T-helper 17 cell (primary cell): ENCODE measurements around the gene IGFALS. TPM values are rescaled to one million over a fixed set of nuclear protein-coding genes. Genes with fewer than 3 reads are reported as not detected.

Experiments
- ATAC-seq: fragments of 150-1000 bp; cut with Tn5 transposase; 2 replicates; pipeline ENCODE4 v1.10.0; 2021; ENCODE audit warnings: mild to moderate bottlenecking, moderate library complexity
- DNase-seq, 3 donors: peaks; one replicate each; pipeline versions ENCODE4 v3.0.0 to v3.0.0-alpha.2; 2020 to 2021
- H3K9me3 ChIP-seq: one replicate; pipeline ENCODE4 v1.7.0; 2013; ENCODE audit warnings: low read length, mild to moderate bottlenecking; ENCODE audit not compliant: control insufficient read depth, poor library complexity, severe bottlenecking
- H3K27ac Mint-ChIP-seq: one replicate; pipeline ENCODE4 v1.8.0; 2022; ENCODE audit warnings: mild to moderate bottlenecking, moderate library complexity, mixed read lengths
- H3K27me3 Mint-ChIP-seq: one replicate; pipeline ENCODE4 v1.8.0; 2022; ENCODE audit warnings: mixed read lengths
- H3K36me3 Mint-ChIP-seq: one replicate; pipeline ENCODE4 v1.8.0; 2022; ENCODE audit warnings: low read depth, mixed read lengths
- H3K4me1 Mint-ChIP-seq: one replicate; pipeline ENCODE4 v1.8.0; 2022; ENCODE audit warnings: mild to moderate bottlenecking, mixed read lengths
- H3K4me3 Mint-ChIP-seq: one replicate; pipeline ENCODE4 v1.8.0; 2022; ENCODE audit warnings: mild to moderate bottlenecking, moderate library complexity, mixed read lengths
- total RNA-seq, 4 donors: library from RNA in 2 of 4; stranded (reverse) in 2 of 4; gene quantifications; one replicate each; pipeline ENCODE4 v1.2.3 and lab custom pipeline; 2022 to 2026

Gene IGFALS
- total RNA-seq, 2 donors from 2014 or later: 0.25 to 0.55 TPM

- DNase-seq (no peak), ATAC-seq (no peak)
- H3K27me3 Mint-ChIP-seq: no peaks in the 10 kb centered on the region
- H3K4me1 Mint-ChIP-seq: peaks cover 15% of the 10 kb centered on the region
- no peak overlapping the region for H3K4me3 Mint-ChIP-seq
- H3K36me3 Mint-ChIP-seq: no peaks in the 10 kb centered on the region
- H3K9me3 ChIP-seq: no peaks in the 10 kb centered on the region
- H3K27ac Mint-ChIP-seq: no peak overlapping the region
Measured at GRCh38 chr16:1822801-1823200, 29.3 kb upstream of the IGFALS start.

GRCh38 chr16:1821861-1822611, 28.5 kb upstream of the IGFALS start:
- no peaks in the 10 kb centered on the region for H3K9me3 ChIP-seq
- no peaks in the 10 kb centered on the region for H3K36me3 Mint-ChIP-seq
- peaks cover 10% of the 10 kb centered on the region for H3K4me1 Mint-ChIP-seq
- no peaks in the 10 kb centered on the region for H3K27me3 Mint-ChIP-seq
- no peak for ATAC-seq
- DNase-seq: no peak
- no peak overlapping the region for H3K27ac Mint-ChIP-seq
- no peak overlapping the region for H3K4me3 Mint-ChIP-seq

- DNase-seq: no peak
- no peak for ATAC-seq
- H3K36me3 Mint-ChIP-seq: no peaks in the 10 kb centered on the region
- H3K27ac Mint-ChIP-seq: no peak overlapping the region
- no peak overlapping the region for H3K4me3 Mint-ChIP-seq
- no peaks in the 10 kb centered on the region for H3K9me3 ChIP-seq
- no peaks in the 10 kb centered on the region for H3K27me3 Mint-ChIP-seq
- peaks cover 10% of the 10 kb centered on the region for H3K4me1 Mint-ChIP-seq
Measured at GRCh38 chr16:1820946-1821290, 27.4 kb upstream of the IGFALS start.

- Mint-ChIP-seq H3K4me3 (no peak overlapping the region), H3K36me3 (no peaks in the 10 kb centered on the region), H3K27ac (no peak overlapping the region), H3K27me3 (no peaks in the 10 kb centered on the region), H3K4me1 (peaks cover 7% of the 10 kb centered on the region)
- no peaks in the 10 kb centered on the region for H3K9me3 ChIP-seq
- no peak for ATAC-seq
- DNase-seq: no peak
Measured at GRCh38 chr16:1820096-1820945, 26.8 kb upstream of the IGFALS start.

GRCh38 chr16:1819611-1820010, 26.1 kb upstream of the IGFALS start:
- Mint-ChIP-seq H3K36me3 (no peaks in the 10 kb centered on the region), H3K27me3 (no peaks in the 10 kb centered on the region), H3K27ac (peak overlapping the region; percentile 29), H3K4me1 (peaks cover 11% of the 10 kb centered on the region), H3K4me3 (no peak overlapping the region)
- no peaks in the 10 kb centered on the region for H3K9me3 ChIP-seq
- DNase-seq (no peak), ATAC-seq (no peak)

GRCh38 chr16:1818873-1819525, 25.5 kb upstream of the IGFALS start:
- no peak overlapping the region for H3K4me3 Mint-ChIP-seq
- H3K27me3 Mint-ChIP-seq: no peaks in the 10 kb centered on the region
- DNase-seq: no peak
- no peaks in the 10 kb centered on the region for H3K9me3 ChIP-seq
- no peaks in the 10 kb centered on the region for H3K36me3 Mint-ChIP-seq
- no peak overlapping the region for H3K27ac Mint-ChIP-seq
- ATAC-seq: no peak
- peaks cover 9% of the 10 kb centered on the region for H3K4me1 Mint-ChIP-seq

- H3K27ac Mint-ChIP-seq: no peak overlapping the region
- no peaks in the 10 kb centered on the region for H3K27me3 Mint-ChIP-seq
- H3K4me1 Mint-ChIP-seq: peaks cover 9% of the 10 kb centered on the region
- ATAC-seq: no peak
- H3K4me3 Mint-ChIP-seq: no peak overlapping the region
- peaks cover under 1% of the 10 kb centered on the region for H3K36me3 Mint-ChIP-seq
- no peaks in the 10 kb centered on the region for H3K9me3 ChIP-seq
- no peak for DNase-seq
Measured at GRCh38 chr16:1818204-1818872, 24.8 kb upstream of the IGFALS start.

- ATAC-seq (no peak), DNase-seq (no peak)
- no peaks in the 10 kb centered on the region for H3K9me3 ChIP-seq
- Mint-ChIP-seq H3K4me3 (no peak overlapping the region), H3K36me3 (peaks cover 4% of the 10 kb centered on the region), H3K4me1 (peaks cover 13% of the 10 kb centered on the region), H3K27me3 (no peaks in the 10 kb centered on the region), H3K27ac (no peak overlapping the region)
Measured at GRCh38 chr16:1817716-1818115, 24.2 kb upstream of the IGFALS start.

- no peak overlapping the region for H3K27ac Mint-ChIP-seq
- DNase-seq (no peak), ATAC-seq (no peak)
- peaks cover 13% of the 10 kb centered on the region for H3K4me1 Mint-ChIP-seq
- no peak overlapping the region for H3K4me3 Mint-ChIP-seq
- no peaks in the 10 kb centered on the region for H3K27me3 Mint-ChIP-seq
- no peaks in the 10 kb centered on the region for H3K9me3 ChIP-seq
- H3K36me3 Mint-ChIP-seq: peaks cover 4% of the 10 kb centered on the region
Measured at GRCh38 chr16:1817276-1817589, 23.7 kb upstream of the IGFALS start.

GRCh38 chr16:1816396-1817275, 23.1 kb upstream of the IGFALS start:
- DNase-seq: no peak
- Mint-ChIP-seq H3K4me1 (peaks cover 13% of the 10 kb centered on the region), H3K27me3 (no peaks in the 10 kb centered on the region), H3K36me3 (peaks cover 4% of the 10 kb centered on the region), H3K27ac (no peak overlapping the region), H3K4me3 (no peak overlapping the region)
- ATAC-seq: no peak
- no peaks in the 10 kb centered on the region for H3K9me3 ChIP-seq

GRCh38 chr16:1815461-1815860, 22.0 kb upstream of the IGFALS start:
- no peaks in the 10 kb centered on the region for H3K27me3 Mint-ChIP-seq

GRCh38 chr16:1812732-1813163, 19.2 kb upstream of the IGFALS start:
- no peaks in the 10 kb centered on the region for H3K27me3 Mint-ChIP-seq
- no peak overlapping the region for H3K4me3 Mint-ChIP-seq
- H3K27ac Mint-ChIP-seq: peak overlapping the region; percentile 65
- ATAC-seq (peak; percentile 82), DNase-seq (no peak)
- peaks cover 12% of the 10 kb centered on the region for H3K4me1 Mint-ChIP-seq
- H3K9me3 ChIP-seq: no peaks in the 10 kb centered on the region
- H3K36me3 Mint-ChIP-seq: peaks cover 4% of the 10 kb centered on the region

More at GRCh38 chr16:1815461-1815860, 22.0 kb upstream of the IGFALS start:
- H3K36me3 Mint-ChIP-seq: peaks cover 4% of the 10 kb centered on the region
- no peak overlapping the region for H3K4me3 Mint-ChIP-seq
- DNase-seq (no peak), ATAC-seq (no peak)
- no peak overlapping the region for H3K27ac Mint-ChIP-seq
- no peaks in the 10 kb centered on the region for H3K9me3 ChIP-seq
- H3K4me1 Mint-ChIP-seq: peaks cover 13% of the 10 kb centered on the region
